ENCODE data around the gene KRTAP5-5. TPM values are rescaled to one million over a fixed set of nuclear protein-coding genes. Genes with fewer than 3 reads are reported as not detected.

Gene KRTAP5-5
- total RNA-seq, 2 donors from 2014 or later: not detected

DNA sequence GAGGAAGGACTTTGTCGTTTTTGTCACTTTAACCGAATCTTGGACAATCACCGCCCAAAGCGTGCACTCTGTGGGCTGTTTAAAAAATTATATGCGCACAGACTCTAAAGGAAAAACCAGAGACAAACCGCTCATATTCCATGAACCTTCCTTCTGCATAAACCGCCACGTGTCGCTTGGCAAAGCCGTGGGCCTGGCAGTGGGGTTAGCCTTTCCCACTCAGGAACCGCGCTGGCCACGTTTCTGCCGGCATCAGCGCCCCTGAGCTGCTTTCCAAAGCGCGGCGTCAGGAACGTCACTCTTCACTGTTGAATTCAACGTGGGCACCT is 22.8 kb downstream of the KRTAP5-5 start:
- H3K36me3 ChIP-seq (ENCODE audit: control insufficient read depth, insufficient read depth, low read length): no peaks in the 10 kb centered on the region
- H3K27ac ChIP-seq (ENCODE audit: low read depth, low read length): no peak overlapping the region
- Mint-ChIP-seq H3K4me3 (no peak overlapping the region), H3K4me1 (no peaks in the 10 kb centered on the region), H3K27ac (no peak overlapping the region), H3K27me3 (ENCODE audit: insufficient read depth) (peaks cover 66% of the 10 kb centered on the region), H3K9me3 (no peaks in the 10 kb centered on the region), H3K36me3 (ENCODE audit: low read depth) (no peaks in the 10 kb centered on the region)
- H3K4me3 ChIP-seq (ENCODE audit: low read length): no peak overlapping the region
- TF ChIP-seq, protein P1, sequence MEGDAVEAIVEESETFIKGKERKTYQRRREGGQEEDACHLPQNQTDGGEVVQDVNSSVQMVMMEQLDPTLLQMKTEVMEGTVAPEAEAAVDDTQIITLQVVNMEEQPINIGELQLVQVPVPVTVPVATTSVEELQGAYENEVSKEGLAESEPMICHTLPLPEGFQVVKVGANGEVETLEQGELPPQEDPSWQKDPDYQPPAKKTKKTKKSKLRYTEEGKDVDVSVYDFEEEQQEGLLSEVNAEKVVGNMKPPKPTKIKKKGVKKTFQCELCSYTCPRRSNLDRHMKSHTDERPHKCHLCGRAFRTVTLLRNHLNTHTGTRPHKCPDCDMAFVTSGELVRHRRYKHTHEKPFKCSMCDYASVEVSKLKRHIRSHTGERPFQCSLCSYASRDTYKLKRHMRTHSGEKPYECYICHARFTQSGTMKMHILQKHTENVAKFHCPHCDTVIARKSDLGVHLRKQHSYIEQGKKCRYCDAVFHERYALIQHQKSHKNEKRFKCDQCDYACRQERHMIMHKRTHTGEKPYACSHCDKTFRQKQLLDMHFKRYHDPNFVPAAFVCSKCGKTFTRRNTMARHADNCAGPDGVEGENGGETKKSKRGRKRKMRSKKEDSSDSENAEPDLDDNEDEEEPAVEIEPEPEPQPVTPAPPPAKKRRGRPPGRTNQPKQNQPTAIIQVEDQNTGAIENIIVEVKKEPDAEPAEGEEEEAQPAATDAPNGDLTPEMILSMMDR (conservative IDR thresholded peaks at IDR 0.05): no peak
- DNase-seq: no peak
- no peaks in the 10 kb centered on the region for H3K9me3 ChIP-seq (ENCODE audit: control insufficient read depth, low read length)
- H3K27me3 ChIP-seq (ENCODE audit: control insufficient read depth, insufficient read depth, low read length, poor library complexity, severe bottlenecking): peaks cover 69% of the 10 kb centered on the region
- H3K9ac ChIP-seq (ENCODE audit: extremely low read depth, low read length, poor library complexity, severe bottlenecking): no peak overlapping the region
- 48 to 61% methylated on average over 15 to 20 of the region's 20 CpGs for WGBS, 2 experiments (ENCODE audit: insufficient coverage in 1 of 2, insufficient read length in 1 of 2)
- H3K4me1 ChIP-seq (ENCODE audit: control insufficient read depth, insufficient read depth, low read length): no peaks in the 10 kb centered on the region

DNA sequence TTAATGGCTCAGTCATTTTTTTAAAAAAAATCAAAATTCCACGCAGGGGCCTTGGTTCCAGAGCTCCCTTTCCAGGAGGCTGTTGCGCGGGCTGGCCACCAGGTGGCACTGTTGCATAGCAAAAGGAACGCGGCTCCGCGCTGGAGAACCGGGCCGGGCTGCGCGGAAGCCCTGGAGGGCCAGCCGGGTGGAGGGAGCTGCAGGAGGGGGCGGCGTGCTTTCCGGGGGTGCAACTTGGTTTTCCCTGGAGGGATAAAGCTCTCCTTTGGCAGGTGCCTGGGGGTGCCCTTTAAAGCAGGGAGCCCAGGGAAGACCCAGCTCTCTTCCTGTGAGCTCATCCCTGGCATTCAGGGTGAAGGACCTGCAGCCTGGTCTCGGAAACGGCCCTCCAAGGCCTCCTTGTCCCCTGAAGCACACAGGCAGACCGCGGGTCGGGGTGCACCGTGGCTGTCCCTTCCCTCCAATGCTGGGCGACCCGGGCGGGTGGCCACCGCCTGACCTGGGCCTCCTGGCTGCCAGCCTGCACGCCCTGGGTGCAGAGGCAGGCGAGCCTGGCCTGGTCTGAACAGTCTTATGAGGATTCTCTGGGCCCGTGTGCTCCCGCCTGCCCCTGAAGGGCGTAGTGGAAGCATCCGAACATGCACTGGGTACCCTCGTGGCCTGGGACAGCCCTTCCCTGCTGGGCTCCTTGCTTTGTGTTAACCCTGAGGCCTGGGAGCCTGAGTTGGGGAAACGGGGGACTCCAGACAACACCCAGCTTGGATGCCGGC is 23.4 kb downstream of the KRTAP5-5 start:
- H3K27ac ChIP-seq (ENCODE audit: low read depth, low read length): no peak overlapping the region

DNA sequence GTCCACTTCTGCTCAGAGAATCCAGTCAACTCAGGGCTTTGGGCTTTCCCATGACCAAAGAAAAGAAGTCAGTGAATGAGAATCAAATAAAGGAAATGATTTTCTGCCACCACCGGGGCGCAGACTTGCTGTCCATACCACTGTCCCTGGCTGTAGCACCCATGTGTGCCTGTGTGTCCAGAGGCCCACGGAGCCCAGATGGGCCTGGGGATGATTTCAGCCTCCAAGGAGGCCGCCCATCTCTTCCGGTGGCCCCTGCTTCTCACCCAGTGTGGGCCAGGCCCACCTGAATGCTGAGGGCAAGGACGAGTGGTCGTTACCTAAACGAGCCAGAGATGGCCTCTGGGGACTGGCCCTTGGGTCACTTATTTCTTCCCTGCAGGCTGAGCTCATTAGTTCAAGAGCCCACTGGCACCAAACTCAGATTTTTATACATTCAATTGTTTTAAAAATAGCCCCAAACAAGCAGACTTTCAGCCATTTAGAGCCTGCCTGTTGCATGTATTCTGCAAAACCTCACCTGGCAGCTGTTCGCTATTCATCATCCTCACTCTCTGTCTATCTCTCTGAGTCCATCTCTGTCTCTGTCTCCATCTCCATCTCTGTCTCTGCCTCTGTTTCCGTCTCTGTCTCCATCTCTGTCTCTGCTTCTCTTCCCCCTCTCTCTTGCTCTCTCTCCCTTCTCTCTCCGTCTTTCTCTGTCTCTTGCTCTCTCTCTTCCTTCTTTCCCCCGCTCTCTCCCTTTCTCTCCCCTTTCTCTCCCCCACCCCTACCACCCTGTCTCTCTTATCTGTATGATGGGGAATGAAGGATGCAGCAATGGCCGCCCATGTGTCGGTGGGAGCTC is 24.2 kb downstream of the KRTAP5-5 start:
- Mint-ChIP-seq H3K36me3 (ENCODE audit: low read depth) (no peaks in the 10 kb centered on the region), H3K4me3 (no peak overlapping the region), H3K9me3 (no peaks in the 10 kb centered on the region), H3K27me3 (ENCODE audit: insufficient read depth) (peaks cover 67% of the 10 kb centered on the region), H3K27ac (no peak overlapping the region), H3K4me1 (no peaks in the 10 kb centered on the region)
- Histone ChIP-seq H3K4me3 (ENCODE audit: low read length) (no peak overlapping the region), H3K36me3 (ENCODE audit: control insufficient read depth, insufficient read depth, low read length) (no peaks in the 10 kb centered on the region), H3K9ac (ENCODE audit: extremely low read depth, low read length, poor library complexity, severe bottlenecking) (no peak overlapping the region), H3K9me3 (ENCODE audit: control insufficient read depth, low read length) (no peaks in the 10 kb centered on the region), H3K27me3 (ENCODE audit: control insufficient read depth, insufficient read depth, low read length, poor library complexity, severe bottlenecking) (peaks cover 69% of the 10 kb centered on the region), H3K4me1 (ENCODE audit: control insufficient read depth, insufficient read depth, low read length) (no peaks in the 10 kb centered on the region), H3K27ac (ENCODE audit: low read depth, low read length) (no peak overlapping the region)
- DNase-seq: no peak
- WGBS, 2 experiments (ENCODE audit: insufficient coverage in 1 of 2, insufficient read length in 1 of 2): 89 to 90% methylated on average over 7 to 14 of the region's 14 CpGs
- TF ChIP-seq, protein P1 (conservative IDR thresholded peaks at IDR 0.05): no peak

More for the DNA sequence above, 23.4 kb downstream of the KRTAP5-5 start:
- 40 to 54% methylated on average over 13 to 34 of the region's 34 CpGs for WGBS, 2 experiments (ENCODE audit: insufficient coverage in 1 of 2, insufficient read length in 1 of 2)
- no peaks in the 10 kb centered on the region for H3K4me1 Mint-ChIP-seq
- Histone ChIP-seq H3K27me3 (ENCODE audit: control insufficient read depth, insufficient read depth, low read length, poor library complexity, severe bottlenecking) (peaks cover 69% of the 10 kb centered on the region), H3K36me3 (ENCODE audit: control insufficient read depth, insufficient read depth, low read length) (no peaks in the 10 kb centered on the region), H3K4me3 (ENCODE audit: low read length) (no peak overlapping the region), H3K9ac (ENCODE audit: extremely low read depth, low read length, poor library complexity, severe bottlenecking) (no peak overlapping the region), H3K4me1 (ENCODE audit: control insufficient read depth, insufficient read depth, low read length) (no peaks in the 10 kb centered on the region), H3K9me3 (ENCODE audit: control insufficient read depth, low read length) (no peaks in the 10 kb centered on the region)
- TF ChIP-seq, protein P1 (conservative IDR thresholded peaks at IDR 0.05): peak; percentile 99
- H3K9me3 Mint-ChIP-seq: no peaks in the 10 kb centered on the region
- H3K27ac Mint-ChIP-seq: no peak overlapping the region
- H3K36me3 Mint-ChIP-seq (ENCODE audit: low read depth): no peaks in the 10 kb centered on the region
- H3K4me3 Mint-ChIP-seq: no peak overlapping the region
- peak; percentile 91 for DNase-seq
- peaks cover 68% of the 10 kb centered on the region for H3K27me3 Mint-ChIP-seq (ENCODE audit: insufficient read depth)
